ENCODE data around the gene C17orf58.
"Not testable (repeated sequence)": the region's sequence is repeated elsewhere in the genome, so short reads cannot be mapped to it uniquely, and the experiment has no call there.

C17orf58 gene

GRCh38 chr17:67990909-67991308 is 5.4 kb downstream of the C17orf58 start:
- H3K36me3 ChIP-seq (ENCODE audit: low read depth) = peaks cover 7% of the 10 kb centered on the region
- H3K27ac ChIP-seq (ENCODE audit: poor library complexity, severe bottlenecking) = no peak overlapping the region
- DNase-seq (ENCODE audit: low spot score) (no peak), ATAC-seq (ENCODE audit: low read depth) (no peak)
- no peak for TF ChIP-seq CTCF (IDR thresholded peaks at IDR 0.05; ENCODE audit: poor library complexity, severe bottlenecking)
- no peak overlapping the region for H3K4me3 ChIP-seq (ENCODE audit: severe bottlenecking)
- H3K27me3 ChIP-seq (ENCODE audit: insufficient read depth, poor library complexity, severe bottlenecking) = no peaks in the 10 kb centered on the region
- no peaks in the 10 kb centered on the region for H3K9me3 ChIP-seq (ENCODE audit: severe bottlenecking)
- peaks cover 10% of the 10 kb centered on the region for H3K4me1 ChIP-seq (ENCODE audit: insufficient read depth, poor library complexity, severe bottlenecking)

- no peaks in the 10 kb centered on the region for H3K9me3 ChIP-seq (ENCODE audit: severe bottlenecking)
- H3K27me3 ChIP-seq (ENCODE audit: insufficient read depth, poor library complexity, severe bottlenecking) = no peaks in the 10 kb centered on the region
- no peak overlapping the region for H3K4me3 ChIP-seq (ENCODE audit: severe bottlenecking)
- no peak overlapping the region for H3K27ac ChIP-seq (ENCODE audit: poor library complexity, severe bottlenecking)
- peaks cover 14% of the 10 kb centered on the region for H3K36me3 ChIP-seq (ENCODE audit: low read depth)
- ATAC-seq (ENCODE audit: low read depth) = no peak
- no peaks in the 10 kb centered on the region for H3K4me1 ChIP-seq (ENCODE audit: insufficient read depth, poor library complexity, severe bottlenecking)
- no peak for DNase-seq (ENCODE audit: low spot score)
- no peak for TF ChIP-seq CTCF (IDR thresholded peaks at IDR 0.05; ENCODE audit: poor library complexity, severe bottlenecking)
Measured at GRCh38 chr17:67983383-67983688, 12.9 kb downstream of the C17orf58 start.

- DNase-seq (ENCODE audit: low spot score) (no peak), ATAC-seq (ENCODE audit: low read depth) (no peak)
- no peak overlapping the region for H3K27ac ChIP-seq (ENCODE audit: poor library complexity, severe bottlenecking)
- H3K27me3 ChIP-seq (ENCODE audit: insufficient read depth, poor library complexity, severe bottlenecking) = no peaks in the 10 kb centered on the region
- no peaks in the 10 kb centered on the region for H3K9me3 ChIP-seq (ENCODE audit: severe bottlenecking)
- H3K36me3 ChIP-seq (ENCODE audit: low read depth) = peaks cover 14% of the 10 kb centered on the region
- no peak for TF ChIP-seq CTCF (IDR thresholded peaks at IDR 0.05; ENCODE audit: poor library complexity, severe bottlenecking)
- H3K4me3 ChIP-seq (ENCODE audit: severe bottlenecking) = no peak overlapping the region
- no peaks in the 10 kb centered on the region for H3K4me1 ChIP-seq (ENCODE audit: insufficient read depth, poor library complexity, severe bottlenecking)
Measured at GRCh38 chr17:67982686-67983382, 13.4 kb downstream of the C17orf58 start.

- Histone ChIP-seq H3K27ac (ENCODE audit: poor library complexity, severe bottlenecking) (no peak overlapping the region), H3K36me3 (ENCODE audit: low read depth) (peaks cover 14% of the 10 kb centered on the region), H3K27me3 (ENCODE audit: insufficient read depth, poor library complexity, severe bottlenecking) (no peaks in the 10 kb centered on the region), H3K4me1 (ENCODE audit: insufficient read depth, poor library complexity, severe bottlenecking) (no peaks in the 10 kb centered on the region), H3K4me3 (ENCODE audit: severe bottlenecking) (no peak overlapping the region), H3K9me3 (ENCODE audit: severe bottlenecking) (no peaks in the 10 kb centered on the region)
- no peak for DNase-seq (ENCODE audit: low spot score)
- no peak for TF ChIP-seq CTCF (IDR thresholded peaks at IDR 0.05; ENCODE audit: poor library complexity, severe bottlenecking)
- no peak for ATAC-seq (ENCODE audit: low read depth)
Measured at GRCh38 chr17:67982034-67982640, 14.1 kb downstream of the C17orf58 start.

GRCh38 chr17:67980883-67981282 is 15.4 kb downstream of the C17orf58 start:
- ATAC-seq (ENCODE audit: low read depth); H3K4me1 ChIP-seq (ENCODE audit: insufficient read depth, poor library complexity, severe bottlenecking); H3K27me3 ChIP-seq (ENCODE audit: insufficient read depth, poor library complexity, severe bottlenecking); DNase-seq (ENCODE audit: low spot score); H3K27ac ChIP-seq (ENCODE audit: poor library complexity, severe bottlenecking); H3K4me3 ChIP-seq (ENCODE audit: severe bottlenecking); H3K9me3 ChIP-seq (ENCODE audit: severe bottlenecking): not testable (repeated sequence)
- H3K36me3 ChIP-seq (ENCODE audit: low read depth) = peaks cover 19% of the 10 kb centered on the region

All from RWPE2 (cell line).